Measurements from ENCODE around the gene IRF2. TPM values are rescaled to one million over a fixed set of nuclear protein-coding genes. Genes with fewer than 3 reads are reported as not detected.
A peak's percentile ranks its signal among the peaks of the same experiment; 100 is the strongest.

Gene IRF2
- total RNA-seq, 1 donor from 2014 or later, result 21.8 TPM

DNA sequence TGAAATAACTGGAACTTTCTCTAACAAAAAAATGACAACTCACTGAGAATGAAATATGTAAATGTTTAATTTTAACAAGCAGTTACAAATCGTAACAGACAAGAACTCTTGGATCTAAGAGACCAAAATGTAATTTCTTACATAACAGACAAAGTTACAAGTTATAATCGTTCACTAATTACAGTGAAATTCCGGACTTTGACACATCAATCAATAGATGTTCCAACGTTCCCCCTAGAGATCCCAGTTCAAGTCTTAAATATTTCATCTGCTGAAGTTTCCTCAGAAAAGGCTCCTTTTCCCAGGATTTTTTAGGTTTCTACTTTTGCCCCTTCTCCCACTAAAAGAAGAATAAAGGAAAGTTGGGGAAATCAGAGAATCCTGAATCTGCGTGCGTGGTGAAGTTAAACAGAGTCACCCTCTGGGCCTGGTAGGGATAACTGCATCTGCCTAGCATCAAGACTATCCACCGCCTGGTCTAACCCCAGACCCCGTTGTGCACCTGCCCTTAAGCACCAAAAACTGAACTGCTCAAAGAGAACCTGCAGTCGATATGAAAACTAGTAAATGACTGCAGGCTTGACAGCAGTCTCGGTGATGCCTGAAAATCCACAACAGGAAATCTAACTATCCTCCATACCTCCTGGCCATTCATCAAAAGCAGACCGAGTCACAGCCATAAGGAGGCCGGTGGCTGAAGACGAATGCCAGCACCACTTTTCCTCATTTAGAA lies 2.3 kb downstream of the IRF2 start:
- no peak for TF ChIP-seq CTCF (IDR thresholded peaks at IDR 0.05)
- Mint-ChIP-seq H3K27ac (ENCODE audit: unreplicated experiment) (peak overlapping the region; percentile 95), H3K4me3 (ENCODE audit: unreplicated experiment) (peak overlapping the region; percentile 84), H3K36me3 (ENCODE audit: unreplicated experiment) (peaks cover 5% of the 10 kb centered on the region), H3K4me1 (ENCODE audit: unreplicated experiment) (peaks cover 28% of the 10 kb centered on the region), H3K9me3 (ENCODE audit: unreplicated experiment) (no peaks in the 10 kb centered on the region), H3K27me3 (ENCODE audit: unreplicated experiment) (no peaks in the 10 kb centered on the region)
- DNase-seq (ENCODE audit: extremely low spot score, unreplicated experiment), result no peak

- H3K4me1 Mint-ChIP-seq (ENCODE audit: unreplicated experiment), result peaks cover 22% of the 10 kb centered on the region
- H3K27ac Mint-ChIP-seq (ENCODE audit: unreplicated experiment), result no peak overlapping the region
- TF ChIP-seq CTCF (IDR thresholded peaks at IDR 0.05), result no peak
- no peaks in the 10 kb centered on the region for H3K27me3 Mint-ChIP-seq (ENCODE audit: unreplicated experiment)
- H3K9me3 Mint-ChIP-seq (ENCODE audit: unreplicated experiment), result no peaks in the 10 kb centered on the region
- peaks cover 3% of the 10 kb centered on the region for H3K36me3 Mint-ChIP-seq (ENCODE audit: unreplicated experiment)
- no peak for DNase-seq (ENCODE audit: extremely low spot score, unreplicated experiment)
- H3K4me3 Mint-ChIP-seq (ENCODE audit: unreplicated experiment), result no peak overlapping the region
Observed at GRCh38 chr4:184470785-184471110, 3.6 kb downstream of the IRF2 start.

- H3K36me3 Mint-ChIP-seq (ENCODE audit: unreplicated experiment), result peaks cover 3% of the 10 kb centered on the region
- H3K4me1 Mint-ChIP-seq (ENCODE audit: unreplicated experiment), result peaks cover 11% of the 10 kb centered on the region
- DNase-seq (ENCODE audit: extremely low spot score, unreplicated experiment), result no peak
- H3K27me3 Mint-ChIP-seq (ENCODE audit: unreplicated experiment), result no peaks in the 10 kb centered on the region
- H3K9me3 Mint-ChIP-seq (ENCODE audit: unreplicated experiment), result no peaks in the 10 kb centered on the region
- no peak overlapping the region for H3K27ac Mint-ChIP-seq (ENCODE audit: unreplicated experiment)
- H3K4me3 Mint-ChIP-seq (ENCODE audit: unreplicated experiment), result no peak overlapping the region
- TF ChIP-seq CTCF (IDR thresholded peaks at IDR 0.05), result no peak
Observed at GRCh38 chr4:184466634-184467033, 7.7 kb downstream of the IRF2 start.

DNA sequence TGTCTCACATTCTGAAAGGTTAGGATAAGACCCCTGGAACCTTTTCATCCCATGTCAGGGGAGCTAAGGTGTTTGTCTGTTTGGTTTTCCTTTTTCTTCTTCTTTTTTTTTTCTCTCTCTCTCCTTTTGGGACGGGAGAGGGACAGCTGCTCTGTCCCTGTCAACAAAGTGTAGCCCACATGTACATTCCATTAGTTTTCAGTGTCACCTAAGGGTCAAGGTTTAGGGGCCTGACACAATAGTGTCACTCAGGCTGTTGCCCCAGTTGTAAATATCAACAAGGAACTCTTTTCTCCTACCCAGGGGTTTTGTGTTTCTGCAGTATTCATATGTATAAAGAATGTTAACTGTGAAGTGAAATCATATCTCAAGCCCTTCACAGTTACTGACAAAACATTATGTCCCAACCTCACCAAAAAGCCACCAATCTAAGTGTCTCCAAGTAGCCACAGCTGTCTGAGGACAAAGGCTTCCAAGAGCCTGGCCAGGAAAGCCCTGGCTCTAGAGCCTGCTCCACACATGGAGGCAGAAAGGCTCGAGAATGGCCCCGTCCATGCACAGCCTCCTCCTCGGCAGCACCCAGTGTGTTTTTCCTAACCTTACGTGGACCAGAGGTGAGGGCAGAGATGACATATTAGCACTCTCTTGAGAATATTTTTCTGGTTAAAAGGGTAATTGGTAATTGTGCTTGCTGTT lies 9.4 kb downstream of the IRF2 start:
- Mint-ChIP-seq H3K27ac (ENCODE audit: unreplicated experiment) (no peak overlapping the region), H3K4me1 (ENCODE audit: unreplicated experiment) (peaks cover 10% of the 10 kb centered on the region), H3K27me3 (ENCODE audit: unreplicated experiment) (no peaks in the 10 kb centered on the region), H3K4me3 (ENCODE audit: unreplicated experiment) (no peak overlapping the region), H3K36me3 (ENCODE audit: unreplicated experiment) (peaks cover 2% of the 10 kb centered on the region), H3K9me3 (ENCODE audit: unreplicated experiment) (no peaks in the 10 kb centered on the region)
- no peak for TF ChIP-seq CTCF (IDR thresholded peaks at IDR 0.05)
- DNase-seq (ENCODE audit: extremely low spot score, unreplicated experiment), result no peak

DNA sequence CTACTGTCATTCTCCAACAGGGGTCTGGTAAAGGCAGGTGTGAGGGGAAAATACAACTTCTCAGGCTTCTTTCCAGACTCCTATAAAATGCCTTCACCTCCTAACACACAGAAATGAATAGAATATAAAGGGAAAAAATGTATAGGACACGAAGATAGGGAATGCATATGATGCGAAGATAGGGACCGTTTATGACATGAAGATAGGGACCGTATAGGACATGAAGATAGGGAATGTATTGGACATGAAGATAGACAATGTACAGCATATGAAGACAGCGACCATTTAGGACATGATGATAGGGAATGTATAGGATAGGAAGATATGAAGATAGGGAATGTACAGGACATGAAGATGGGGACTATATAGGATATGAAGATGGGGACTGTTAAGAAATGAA lies 10.5 kb downstream of the IRF2 start:
- Mint-ChIP-seq H3K36me3 (ENCODE audit: unreplicated experiment) (no peaks in the 10 kb centered on the region), H3K9me3 (ENCODE audit: unreplicated experiment) (no peaks in the 10 kb centered on the region), H3K4me1 (ENCODE audit: unreplicated experiment) (peaks cover 16% of the 10 kb centered on the region), H3K27ac (ENCODE audit: unreplicated experiment) (no peak overlapping the region), H3K4me3 (ENCODE audit: unreplicated experiment) (no peak overlapping the region), H3K27me3 (ENCODE audit: unreplicated experiment) (no peaks in the 10 kb centered on the region)
- TF ChIP-seq CTCF (IDR thresholded peaks at IDR 0.05), result no peak
- no peak for DNase-seq (ENCODE audit: extremely low spot score, unreplicated experiment)

All from osteocyte (in vitro differentiated cells).